ENCODE data around the gene BRPF1.

BRPF1 gene, protein sequence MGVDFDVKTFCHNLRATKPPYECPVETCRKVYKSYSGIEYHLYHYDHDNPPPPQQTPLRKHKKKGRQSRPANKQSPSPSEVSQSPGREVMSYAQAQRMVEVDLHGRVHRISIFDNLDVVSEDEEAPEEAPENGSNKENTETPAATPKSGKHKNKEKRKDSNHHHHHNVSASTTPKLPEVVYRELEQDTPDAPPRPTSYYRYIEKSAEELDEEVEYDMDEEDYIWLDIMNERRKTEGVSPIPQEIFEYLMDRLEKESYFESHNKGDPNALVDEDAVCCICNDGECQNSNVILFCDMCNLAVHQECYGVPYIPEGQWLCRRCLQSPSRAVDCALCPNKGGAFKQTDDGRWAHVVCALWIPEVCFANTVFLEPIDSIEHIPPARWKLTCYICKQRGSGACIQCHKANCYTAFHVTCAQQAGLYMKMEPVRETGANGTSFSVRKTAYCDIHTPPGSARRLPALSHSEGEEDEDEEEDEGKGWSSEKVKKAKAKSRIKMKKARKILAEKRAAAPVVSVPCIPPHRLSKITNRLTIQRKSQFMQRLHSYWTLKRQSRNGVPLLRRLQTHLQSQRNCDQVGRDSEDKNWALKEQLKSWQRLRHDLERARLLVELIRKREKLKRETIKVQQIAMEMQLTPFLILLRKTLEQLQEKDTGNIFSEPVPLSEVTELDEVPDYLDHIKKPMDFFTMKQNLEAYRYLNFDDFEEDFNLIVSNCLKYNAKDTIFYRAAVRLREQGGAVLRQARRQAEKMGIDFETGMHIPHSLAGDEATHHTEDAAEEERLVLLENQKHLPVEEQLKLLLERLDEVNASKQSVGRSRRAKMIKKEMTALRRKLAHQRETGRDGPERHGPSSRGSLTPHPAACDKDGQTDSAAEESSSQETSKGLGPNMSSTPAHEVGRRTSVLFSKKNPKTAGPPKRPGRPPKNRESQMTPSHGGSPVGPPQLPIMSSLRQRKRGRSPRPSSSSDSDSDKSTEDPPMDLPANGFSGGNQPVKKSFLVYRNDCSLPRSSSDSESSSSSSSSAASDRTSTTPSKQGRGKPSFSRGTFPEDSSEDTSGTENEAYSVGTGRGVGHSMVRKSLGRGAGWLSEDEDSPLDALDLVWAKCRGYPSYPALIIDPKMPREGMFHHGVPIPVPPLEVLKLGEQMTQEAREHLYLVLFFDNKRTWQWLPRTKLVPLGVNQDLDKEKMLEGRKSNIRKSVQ (N-terminal part only)

DNA sequence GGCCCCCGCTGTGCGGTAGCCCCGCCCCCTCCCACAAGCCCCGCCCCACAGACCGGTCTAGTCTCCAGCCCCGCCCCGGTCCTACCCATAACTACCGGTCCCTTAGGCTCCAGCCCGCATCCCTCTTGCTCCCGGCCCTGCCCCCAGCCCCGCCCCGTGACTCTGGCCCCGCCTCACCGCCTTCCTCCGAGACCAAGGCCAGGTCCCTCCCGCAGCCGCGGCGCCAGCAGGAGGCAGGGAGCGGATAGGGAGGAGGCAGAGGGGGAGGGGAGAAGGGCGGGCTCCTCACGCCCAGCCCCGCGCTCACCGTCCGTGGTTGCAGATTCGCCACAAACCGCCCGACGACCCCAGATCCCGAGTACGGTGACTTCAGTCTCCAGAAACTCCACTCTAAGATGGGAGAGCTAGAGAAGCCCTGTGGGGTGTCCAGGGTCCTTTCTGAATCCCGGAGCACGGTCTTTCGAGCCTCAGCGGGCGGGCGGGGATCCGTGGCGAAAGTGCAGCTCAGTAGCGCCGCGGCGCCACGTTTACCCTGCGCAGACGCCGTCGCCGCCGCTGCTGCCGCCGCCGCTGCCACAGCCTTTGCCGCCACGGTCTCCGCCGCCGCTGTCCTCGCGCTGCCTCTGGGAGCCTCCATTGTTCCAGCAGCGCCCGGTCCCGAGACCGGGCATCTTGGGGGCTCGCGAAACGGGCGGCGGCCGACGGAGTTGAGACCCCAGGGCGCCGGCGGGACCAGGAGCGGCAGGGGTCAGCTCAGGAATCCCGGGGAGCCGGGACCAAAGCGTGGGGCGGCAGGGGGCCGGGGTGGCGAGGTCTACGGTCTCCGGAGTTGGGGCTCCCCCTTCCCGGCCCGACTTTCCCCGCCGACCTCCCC, at the start of gene BRPF1:
BRPF1 (plus strand) TSS at position 530 of the 874 bp plus-strand sequence. CDS start 2,406 bp downstream, outside the sequence.
- DNase-seq (ENCODE audit: low spot score) = peak; percentile 97

DNA sequence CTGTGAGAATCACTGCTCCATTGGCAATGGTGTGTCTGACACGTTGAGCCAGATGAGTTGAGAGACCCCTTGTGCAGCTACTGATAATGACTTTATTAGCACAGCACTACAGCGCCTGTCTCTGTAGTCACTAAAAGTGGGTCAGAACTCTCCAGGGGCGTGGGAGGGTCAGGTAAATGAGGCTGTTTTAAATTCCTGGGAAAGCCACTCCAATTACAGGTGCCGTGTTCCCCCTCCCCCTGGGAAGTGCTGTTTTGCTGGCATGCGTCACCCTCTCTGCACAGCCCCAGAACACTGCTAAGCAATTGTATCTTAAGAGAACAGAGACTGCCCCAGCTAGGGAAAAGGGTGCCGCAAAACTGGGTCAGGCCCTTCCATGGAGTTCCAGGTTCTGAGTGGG, 49.4 kb upstream of the BRPF1 start:
- no peak for DNase-seq (ENCODE audit: low spot score)

DNA sequence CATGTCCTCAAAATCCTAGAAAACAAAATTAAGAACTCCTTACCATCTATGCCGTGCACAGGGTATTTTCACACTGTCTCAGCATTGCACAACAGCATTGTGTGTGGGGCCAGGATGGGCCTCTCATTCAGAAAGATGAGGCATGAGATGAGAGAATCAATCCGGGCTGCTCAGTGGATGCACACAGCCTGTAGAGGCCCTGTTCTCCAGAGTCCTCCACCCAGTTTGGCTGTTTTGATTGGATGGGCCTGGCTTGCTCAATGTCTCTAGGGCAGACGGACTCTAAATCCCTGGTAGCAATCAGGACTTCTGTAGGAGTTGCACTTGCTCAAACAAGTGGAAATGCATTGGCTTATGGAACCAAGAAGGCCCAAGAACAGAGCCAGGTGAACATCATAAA, 48.1 kb upstream of the BRPF1 start:
- DNase-seq (ENCODE audit: low spot score) = no peak

DNA sequence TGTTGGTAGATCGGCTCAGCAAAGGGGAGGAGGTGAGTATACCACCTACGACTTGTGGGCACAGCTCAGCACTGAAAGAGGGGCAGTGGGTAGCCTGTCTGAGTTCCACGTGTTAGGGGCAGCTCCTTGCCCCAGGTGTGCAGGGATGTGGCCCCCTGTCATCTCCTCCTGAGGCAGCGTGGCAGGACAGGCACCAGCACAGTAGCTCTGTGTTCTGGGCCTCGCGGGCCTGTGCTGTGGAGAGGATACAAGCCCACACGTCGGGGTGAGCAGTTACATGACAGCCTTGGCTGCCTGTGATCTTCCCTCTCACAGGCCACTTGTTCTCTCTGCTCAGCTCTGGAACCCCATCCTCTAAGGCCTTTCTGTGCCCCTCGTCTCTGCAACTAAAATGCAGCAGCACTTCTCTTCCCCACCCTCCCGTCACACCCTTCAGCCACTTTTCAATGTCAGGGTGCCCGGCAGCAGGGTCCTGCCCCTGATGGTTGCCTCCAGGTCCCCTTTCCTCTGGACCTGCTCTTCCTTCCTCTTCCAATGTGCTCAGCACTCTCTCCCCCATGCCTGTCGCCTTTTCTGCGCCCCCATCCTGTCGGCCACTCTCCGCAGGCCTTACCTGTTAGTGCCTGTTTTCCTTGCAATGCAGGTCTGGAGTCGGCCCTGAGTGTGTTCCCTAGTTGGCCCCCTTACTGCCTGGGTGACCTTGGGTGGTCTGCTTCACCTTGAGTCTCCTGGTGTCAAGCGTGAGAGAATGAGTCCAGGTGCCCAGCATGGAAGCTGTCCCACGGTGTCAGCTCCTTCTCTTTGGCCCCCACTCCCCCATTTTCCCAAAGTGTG, 46.1 kb upstream of the BRPF1 start:
- DNase-seq (ENCODE audit: low spot score) = no peak

DNA sequence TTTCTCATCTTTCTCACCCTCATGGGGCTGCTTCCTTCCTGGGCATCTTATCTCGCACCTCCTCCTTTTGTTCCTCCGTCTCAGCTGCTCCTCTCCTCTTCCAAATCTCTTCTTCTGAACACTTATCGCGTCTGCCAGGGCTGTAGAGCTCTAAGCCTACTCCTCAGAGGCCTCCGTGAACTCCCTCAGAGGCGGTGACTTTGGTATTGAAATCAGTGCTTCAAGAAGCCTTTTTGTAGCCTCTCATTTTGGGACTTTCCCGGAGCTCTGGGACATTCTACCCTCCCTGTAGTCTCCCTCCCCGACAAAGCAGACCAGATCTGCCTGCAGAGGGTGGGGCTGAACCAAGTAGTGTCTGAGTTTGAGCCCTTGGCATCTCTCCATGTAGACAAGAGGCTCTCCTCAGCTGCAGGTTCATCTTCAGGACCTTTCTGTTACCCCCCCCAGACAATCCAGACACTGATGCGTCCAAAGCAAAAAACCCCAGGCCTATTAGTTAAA, 45.4 kb upstream of the BRPF1 start:
- DNase-seq (ENCODE audit: low spot score) = no peak

DNA sequence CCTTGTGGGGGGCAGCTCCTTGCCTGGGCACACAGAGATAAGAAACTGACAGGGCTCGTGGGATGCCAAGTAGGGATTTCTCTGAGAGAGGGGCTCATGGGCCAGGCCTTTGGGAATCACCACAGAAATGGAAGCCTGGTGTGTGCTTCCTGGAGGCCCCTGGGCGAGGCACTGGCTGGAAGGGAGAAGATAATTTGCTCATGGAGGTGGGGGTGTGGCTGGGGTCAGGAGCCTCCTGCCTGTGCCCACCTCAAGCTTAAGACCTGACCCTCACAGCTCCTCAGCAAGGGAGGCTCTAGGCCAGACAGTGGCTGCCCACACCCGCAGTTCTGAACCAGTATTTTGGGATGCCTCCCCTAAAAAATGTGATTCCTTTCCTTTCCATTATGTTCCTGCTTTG, 44.8 kb upstream of the BRPF1 start:
- DNase-seq (ENCODE audit: low spot score) = no peak

DNA sequence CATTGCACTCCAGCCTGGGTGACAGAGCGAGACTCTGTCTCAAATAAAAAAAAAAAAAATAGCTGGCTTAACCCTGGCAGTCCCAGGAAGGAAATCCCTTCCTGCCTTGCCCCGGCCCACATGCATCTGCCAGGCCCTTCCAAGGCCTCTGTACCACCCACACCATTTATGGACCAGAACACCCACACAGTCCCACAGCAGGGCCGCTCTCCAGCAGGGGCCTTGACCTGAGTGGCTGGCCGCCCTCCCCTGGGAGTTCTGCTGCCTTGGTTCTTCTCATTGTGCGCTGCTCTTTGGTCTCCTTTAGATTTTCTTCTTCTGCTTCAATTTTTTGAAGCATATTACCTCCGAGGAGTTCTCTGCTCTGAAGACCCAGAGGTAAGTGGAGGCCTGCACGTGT, 44.0 kb upstream of the BRPF1 start:
- no peak for DNase-seq (ENCODE audit: low spot score)

DNA sequence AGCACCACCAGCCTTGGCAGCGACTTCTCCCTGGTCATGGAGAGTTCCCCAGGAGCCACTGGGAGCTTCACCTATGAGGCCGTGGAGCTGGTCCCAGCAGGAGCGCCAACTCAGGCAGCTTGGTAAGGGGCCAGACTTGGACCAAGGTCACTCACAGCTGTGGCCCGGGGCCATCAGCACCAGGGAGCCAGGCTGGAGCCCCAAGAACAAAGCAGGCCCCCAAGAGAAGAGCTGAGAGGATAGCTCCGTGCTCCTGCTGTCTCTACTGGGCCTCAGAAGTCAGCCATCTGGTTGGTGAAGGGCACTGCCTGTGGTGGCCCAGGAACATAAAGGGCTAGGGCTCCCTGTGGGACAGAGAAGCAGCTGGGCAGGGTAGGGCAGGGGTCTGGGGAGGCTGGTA, 42.6 kb upstream of the BRPF1 start:
- no peak for DNase-seq (ENCODE audit: low spot score)

DNA sequence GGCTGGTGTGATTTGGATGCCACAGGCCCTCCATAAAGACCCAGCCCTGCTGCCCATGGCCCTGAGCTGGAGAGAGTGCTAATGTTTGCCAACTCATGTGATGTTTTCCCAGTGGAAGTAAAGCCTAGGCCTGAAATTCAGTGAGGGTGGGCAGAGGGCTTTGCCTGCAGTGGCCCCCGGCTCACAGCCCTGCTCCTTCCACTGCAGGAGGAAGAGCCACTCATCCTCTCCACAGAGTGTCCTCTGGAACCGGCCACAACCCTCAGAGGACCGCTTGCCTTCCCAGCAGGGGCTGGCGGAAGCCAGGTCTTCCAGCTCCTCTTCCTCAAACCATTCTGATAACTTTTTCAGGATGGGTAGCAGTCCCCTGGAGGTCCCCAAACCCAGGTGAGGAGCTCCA, 41.8 kb upstream of the BRPF1 start:
- no peak for DNase-seq (ENCODE audit: low spot score)

DNA sequence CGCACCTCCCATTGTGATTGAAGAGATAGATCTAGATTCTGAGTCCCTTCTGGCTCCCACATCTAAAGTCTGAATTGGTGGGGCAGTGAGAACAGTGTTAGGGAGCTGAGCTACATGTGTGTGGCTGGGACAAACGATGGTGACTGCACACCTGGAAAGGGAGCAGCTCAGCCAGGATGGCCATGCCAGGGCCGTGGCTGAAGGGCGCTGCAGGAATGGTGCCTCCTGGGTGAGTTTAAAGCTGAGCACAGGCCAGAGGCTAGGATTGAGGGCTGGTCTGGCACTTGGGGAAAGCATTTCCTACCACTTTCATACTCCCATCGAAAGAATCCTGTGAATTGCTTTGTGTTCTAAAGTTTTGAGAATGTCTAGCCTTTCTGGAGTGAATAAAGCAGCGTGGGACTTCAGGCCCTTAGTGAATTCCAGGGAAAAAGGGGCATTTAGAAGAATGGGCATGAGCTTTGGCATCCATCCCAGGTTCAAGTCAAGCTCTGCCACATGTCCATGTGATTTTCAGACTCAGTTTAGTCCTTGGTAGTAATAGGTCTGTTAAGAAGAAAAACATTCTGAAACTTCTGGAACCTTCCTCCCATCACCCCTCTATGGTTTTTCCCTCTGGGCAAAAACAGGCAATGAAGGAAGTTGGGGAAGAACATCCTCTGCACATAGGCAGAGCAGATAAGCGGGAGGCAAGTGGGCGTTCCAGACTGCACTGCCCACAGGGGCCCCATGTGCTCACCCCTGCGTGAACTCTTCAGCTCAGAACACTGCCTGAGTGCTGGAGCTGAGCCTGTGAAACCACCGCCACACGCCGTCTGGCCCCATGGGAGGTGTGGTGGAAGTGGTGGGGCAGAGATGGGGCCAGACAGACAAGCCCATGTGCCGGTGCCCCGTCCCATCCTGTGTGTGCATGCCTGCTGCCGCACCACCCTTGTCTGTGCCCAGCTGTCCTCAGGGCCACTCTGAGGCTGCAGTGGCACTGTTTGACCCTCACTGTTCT, 40.8 kb upstream of the BRPF1 start:
- no peak for DNase-seq (ENCODE audit: low spot score)

DNA sequence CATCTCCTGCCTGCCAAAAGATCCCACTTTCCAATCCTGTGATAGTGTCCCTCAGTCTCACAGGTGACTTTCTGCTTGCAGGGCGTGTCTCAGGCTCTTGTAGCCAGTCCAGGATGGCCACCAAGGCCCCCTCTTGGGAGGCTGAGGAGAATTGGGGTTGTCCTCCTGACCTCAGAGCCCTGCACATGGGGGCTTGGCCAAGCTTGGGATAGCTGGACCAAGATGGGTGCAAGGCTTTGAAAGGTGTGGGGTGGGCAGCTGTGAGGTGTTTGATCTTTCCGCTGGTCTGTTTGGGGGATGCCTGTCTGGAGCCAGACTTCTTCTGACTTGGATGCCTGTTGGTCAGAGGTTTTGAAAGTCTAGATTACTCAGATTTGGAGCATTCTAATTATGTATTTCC, 39.9 kb upstream of the BRPF1 start:
- no peak for DNase-seq (ENCODE audit: low spot score)

DNA sequence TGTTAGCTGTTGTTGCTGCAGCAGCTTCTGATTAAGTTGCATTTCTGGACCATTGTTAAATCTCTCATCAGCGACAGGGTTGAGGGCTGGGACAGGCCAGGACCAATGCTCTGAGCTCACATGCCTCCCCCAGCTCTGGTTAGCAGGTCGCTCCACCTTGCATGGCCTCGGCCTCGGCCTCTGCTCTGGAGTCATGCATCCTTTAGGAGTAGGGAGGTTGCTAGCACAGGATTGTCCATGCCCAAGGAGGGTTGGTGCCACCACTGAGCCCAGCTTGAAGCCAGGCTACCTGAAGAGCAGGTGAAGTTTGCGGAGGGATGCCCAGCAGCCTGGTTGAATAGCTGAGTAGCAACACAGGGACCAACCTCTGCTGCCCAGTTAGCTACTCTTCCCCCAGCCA, 39.1 kb upstream of the BRPF1 start:
- DNase-seq (ENCODE audit: low spot score) = no peak

DNA sequence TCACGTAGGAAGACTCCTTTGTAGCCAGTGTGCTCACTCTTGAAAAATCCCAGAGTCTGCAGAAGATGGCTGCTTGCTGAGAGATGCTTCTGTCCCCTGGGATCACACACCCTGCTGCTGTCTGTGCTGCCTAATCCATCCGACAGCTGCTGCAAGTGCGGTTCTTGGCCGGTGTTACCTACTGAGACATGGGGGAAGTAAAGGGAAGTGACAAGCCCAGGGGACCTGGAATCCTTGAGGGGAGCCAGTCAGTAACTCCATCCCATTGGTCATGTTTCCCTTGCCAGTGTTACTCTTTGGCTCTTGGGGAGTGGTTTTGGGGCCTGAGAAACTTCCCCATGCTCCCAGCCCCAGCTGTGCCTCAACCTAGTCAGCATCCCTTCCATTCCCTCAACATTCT, 36.2 kb upstream of the BRPF1 start:
- no peak for DNase-seq (ENCODE audit: low spot score)

DNA sequence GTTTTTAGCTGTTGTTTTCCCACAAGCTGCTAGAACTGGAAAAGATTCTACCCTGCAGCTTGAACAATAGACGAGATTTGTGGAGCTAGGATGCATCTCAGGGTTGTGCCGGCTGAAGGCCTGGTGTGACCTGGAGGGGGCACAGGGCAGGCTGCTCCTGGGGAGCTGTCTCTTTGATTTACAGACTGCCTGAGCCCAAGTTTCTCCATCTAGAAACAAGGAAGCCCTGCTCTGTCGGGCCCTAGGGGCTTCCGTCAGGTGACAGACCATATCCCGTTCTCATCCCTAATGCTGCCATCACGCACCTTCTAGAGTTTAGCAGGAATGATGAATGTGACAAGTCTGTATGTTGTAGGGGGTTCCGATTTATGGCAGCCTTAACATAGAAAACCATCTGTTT, 35.8 kb upstream of the BRPF1 start:
- DNase-seq (ENCODE audit: low spot score) = no peak

DNA sequence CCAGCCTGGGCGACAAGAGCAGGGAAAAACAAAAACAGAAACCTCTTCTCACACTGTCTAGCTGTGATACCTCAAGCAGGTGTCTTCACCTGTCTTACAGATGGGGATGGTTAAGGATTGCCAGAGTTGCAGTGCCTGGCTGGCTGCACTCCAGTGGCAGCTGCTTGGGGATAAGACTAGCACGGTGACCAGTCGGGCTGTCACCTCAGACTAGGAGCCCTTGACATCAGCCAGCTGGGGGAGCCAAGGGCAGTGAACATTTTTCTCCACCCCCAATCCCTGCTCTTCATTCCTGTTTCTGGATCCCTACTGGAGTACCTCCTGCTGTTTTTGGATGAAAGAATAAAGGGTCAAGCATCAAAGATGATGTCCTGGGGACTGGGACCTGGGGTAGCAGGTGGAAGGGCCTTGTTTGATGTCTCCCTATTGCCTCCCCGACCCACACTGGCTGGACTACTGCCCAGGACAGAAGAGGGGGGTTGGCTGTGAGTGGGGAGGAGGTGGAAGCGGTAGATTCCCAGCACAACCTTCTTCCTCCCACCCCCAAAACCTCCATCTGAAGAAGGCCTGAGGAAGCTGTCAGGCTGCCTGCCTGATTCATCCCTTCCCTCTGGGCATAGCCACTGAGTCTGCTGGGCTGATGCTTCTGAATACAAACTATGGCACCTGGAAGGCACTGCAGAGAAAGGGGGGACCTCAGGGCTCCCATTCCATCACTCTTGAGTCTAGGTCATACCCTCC, 34.9 kb upstream of the BRPF1 start:
- DNase-seq (ENCODE audit: low spot score) = no peak

DNA sequence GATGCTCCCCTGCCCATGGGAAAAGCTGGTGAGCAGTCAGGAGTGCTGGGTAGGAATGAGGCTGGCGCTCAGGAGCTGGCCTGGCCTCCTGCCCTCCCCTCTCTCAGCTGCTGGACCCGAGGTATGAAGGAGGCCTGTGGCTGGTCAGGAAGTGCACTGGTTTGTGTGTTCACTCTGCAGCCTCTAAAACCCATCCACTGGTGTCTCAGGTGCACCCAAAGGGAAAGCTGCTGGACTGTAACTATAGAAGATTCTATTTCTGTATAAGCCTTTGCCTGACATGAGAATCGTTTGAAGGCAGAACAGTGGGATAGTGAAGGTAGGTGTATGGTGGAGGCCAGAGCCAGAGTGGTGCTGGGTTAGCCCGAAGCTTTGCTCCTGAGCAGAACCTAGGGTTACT, 33.6 kb upstream of the BRPF1 start:
- DNase-seq (ENCODE audit: low spot score) = no peak

DNA sequence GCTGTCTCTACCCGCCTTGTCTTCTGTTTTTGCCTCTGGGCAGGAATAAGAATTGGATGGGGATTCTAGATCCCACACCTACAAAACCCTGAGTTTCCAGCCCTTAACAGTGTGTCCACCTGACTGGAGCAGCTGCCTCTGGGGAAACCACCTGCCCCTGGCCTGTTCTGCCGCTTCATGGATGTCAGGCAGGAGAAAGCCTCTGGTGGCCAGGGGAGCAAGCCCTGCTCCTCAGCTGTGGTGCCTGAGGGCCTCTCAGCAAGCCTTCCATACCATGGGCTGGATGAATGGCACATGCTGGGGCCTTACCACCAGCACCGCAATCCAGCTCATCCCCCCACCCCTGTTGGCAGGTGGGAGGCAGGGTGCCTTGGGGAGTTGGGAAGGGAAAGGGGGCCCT, 33.2 kb upstream of the BRPF1 start:
- no peak for DNase-seq (ENCODE audit: low spot score)

DNA sequence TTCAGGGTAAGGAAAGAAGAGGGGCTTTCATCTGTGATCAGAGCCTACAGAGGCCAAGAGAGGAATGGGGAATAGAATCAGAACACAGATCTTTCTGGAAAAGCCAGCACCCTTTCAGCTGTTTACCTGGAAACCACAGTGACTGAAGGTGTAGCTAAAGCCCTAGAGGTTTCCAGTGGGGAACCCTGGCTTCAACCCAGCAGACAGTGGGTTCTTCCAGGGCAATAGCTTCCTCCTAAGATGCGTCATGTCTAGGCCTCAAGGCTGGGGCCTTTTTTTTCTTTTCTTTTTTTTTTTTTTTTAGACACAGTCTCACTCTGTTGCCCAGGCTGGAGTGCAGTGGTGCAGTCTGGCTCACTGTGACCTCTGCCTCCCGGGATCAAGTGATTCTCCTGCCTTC, 31.0 kb upstream of the BRPF1 start:
- DNase-seq (ENCODE audit: low spot score) = no peak

DNA sequence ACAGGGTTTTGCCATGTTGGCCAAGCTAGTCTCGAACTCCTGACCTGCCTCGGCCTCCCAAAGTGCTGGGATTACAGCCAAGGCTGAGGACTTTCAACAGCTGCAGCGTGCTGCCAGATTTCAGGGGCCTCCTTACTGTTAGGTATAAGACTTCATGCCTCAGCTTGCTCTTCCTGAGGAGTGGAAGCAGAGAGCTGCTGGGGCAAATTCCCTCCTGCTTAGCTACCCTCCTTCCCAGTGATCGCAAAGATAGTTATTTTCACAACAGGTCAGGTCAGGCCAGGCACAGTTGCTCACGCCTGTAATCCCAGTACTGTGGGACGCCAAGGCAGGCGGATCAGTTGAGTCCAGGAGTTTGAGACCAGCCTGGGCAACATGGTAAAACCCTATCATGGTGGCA, 30.5 kb upstream of the BRPF1 start:
- no peak for DNase-seq (ENCODE audit: low spot score)
